Esophagus squamous epithelium (tissue), 4 donors: ENCODE data around the gene IQCK.

ENCODE experiments used
- CTCF ChIP-seq, 6 experiments: fragments of 450-650 bp in 4 of 6; fragments of 200-600 bp in 2 of 6; sonication (generic) in 2 of 6; IDR thresholded peaks; one replicate each; pipeline ENCODE4 v1.5.1; 2016 to 2019; ENCODE audit warnings: antibody characterized with exemption in 6 of 6, mild to moderate bottlenecking in 4 of 6, moderate library complexity in 4 of 6
- POLR2A ChIP-seq, 4 donors: fragments of 450-650 bp; IDR thresholded peaks; one replicate each; pipeline ENCODE4 v1.6.1; 2017; ENCODE audit warnings: antibody characterized with exemption in 4 of 4, mild to moderate bottlenecking in 4 of 4, moderate library complexity in 3 of 4

- no peak for TF ChIP-seq CTCF (IDR thresholded peaks at IDR 0.05)
- TF ChIP-seq POLR2A (IDR thresholded peaks at IDR 0.05): no peak
Measured at GRCh38 chr16:19748389-19749168, 30.5 kb downstream of the IQCK start.
